IPS DF 4.7 (cell line): ENCODE results near the gene KASH5.

ENCODE experiments used
- DNase-seq: peaks from one replicate; pipeline ENCODE4 v3.0.0-alpha.2; 2013; ENCODE audit warnings: low spot score; ENCODE audit errors: extremely low read depth

Gene KASH5, protein sequence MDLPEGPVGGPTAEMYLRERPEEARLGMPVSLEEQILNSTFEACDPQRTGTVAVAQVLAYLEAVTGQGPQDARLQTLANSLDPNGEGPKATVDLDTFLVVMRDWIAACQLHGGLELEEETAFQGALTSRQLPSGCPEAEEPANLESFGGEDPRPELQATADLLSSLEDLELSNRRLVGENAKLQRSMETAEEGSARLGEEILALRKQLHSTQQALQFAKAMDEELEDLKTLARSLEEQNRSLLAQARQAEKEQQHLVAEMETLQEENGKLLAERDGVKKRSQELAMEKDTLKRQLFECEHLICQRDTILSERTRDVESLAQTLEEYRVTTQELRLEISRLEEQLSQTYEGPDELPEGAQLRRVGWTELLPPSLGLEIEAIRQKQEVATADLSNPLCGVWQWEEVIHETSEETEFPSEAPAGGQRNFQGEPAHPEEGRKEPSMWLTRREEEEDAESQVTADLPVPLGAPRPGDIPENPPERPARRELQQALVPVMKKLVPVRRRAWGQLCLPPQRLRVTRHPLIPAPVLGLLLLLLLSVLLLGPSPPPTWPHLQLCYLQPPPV

DNA sequence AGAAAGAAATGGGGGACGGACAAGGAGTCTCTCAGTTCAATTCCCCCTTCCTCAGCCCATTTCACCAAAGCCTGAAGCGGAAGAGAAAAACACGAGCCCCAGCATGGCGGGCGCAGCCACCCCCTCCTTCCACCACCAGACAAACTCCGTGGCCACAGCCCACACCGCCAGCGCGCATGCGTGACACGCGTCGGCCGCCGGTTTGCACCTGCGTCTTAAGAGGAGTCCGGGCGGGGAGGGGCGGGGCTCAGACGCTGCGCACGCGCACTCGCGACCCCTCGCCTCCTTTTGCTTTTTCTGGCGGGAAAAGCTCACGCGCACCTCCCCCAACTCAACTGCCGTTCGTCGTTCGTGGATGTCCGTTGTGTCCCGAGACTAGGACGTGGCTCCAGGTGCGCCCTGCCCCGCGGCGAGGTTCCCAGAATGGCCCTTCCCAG is at the start of gene KASH5:
Gene KASH5, plus strand, starts transcription at position 314 of the 437 bp plus-strand sequence. CDS start 2,635 bp downstream, outside the sequence.
- no peak for DNase-seq

DNA sequence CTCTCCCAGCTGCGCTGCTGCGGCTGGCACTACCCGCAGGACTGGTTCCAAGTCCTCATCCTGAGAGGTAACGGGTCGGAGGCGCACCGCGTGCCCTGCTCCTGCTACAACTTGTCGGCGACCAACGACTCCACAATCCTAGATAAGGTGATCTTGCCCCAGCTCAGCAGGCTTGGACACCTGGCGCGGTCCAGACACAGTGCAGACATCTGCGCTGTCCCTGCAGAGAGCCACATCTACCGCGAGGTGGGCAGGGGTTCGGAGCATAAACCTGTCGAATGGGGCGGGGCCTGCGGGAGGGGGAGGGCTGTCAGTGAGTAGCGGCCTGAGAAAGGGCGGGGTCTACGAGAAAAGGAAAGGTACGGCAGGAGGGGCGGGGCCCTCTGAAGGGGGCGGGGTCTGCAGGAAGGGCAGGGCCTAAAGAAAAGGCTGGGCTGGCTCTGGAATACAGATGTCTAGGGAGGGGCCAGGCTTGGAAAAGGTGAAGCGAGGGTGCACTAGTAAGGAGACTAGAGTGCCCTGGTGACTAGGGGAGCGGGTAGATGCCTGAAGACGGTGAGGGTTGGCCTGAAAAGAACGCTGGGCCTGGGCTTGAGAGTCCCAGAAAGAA is 49.3 kb upstream of the KASH5 start:
- DNase-seq: no peak

DNA sequence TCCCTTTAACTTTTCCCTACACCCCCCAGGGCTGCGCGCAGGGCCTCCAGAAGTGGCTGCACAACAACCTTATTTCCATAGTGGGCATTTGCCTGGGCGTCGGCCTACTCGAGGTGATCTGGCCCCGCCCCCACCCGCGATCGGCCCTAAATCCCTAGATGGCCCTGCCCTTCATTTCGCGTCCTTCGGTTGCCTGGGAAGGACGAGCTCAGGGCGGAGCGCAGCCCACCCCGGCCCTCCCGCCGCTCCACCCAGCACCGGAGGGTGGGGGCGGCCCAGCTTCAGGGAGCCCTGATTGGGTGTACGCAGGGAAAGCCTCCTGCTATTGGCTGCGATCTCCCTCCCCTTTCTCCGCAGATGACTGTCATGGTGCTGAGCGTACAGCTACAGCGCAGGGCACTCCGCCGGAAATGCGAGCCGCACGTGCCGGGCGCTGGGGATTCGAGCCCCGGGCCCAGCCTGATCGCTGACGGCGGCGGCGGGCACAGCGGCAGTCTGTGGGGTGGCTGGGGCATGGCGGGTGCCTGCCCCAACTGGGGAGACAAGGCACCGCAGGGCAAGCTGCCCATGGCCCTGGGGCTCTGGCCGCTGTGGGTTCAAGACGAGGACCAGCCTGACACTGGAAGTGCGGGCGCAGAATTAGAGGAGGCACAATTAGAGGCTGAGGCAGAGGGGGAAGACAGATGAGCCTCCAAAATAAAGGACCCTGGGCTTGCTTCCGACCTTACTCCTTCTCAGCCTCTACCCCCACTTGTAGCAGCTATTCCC is 48.6 kb upstream of the KASH5 start:
- DNase-seq: no peak

DNA sequence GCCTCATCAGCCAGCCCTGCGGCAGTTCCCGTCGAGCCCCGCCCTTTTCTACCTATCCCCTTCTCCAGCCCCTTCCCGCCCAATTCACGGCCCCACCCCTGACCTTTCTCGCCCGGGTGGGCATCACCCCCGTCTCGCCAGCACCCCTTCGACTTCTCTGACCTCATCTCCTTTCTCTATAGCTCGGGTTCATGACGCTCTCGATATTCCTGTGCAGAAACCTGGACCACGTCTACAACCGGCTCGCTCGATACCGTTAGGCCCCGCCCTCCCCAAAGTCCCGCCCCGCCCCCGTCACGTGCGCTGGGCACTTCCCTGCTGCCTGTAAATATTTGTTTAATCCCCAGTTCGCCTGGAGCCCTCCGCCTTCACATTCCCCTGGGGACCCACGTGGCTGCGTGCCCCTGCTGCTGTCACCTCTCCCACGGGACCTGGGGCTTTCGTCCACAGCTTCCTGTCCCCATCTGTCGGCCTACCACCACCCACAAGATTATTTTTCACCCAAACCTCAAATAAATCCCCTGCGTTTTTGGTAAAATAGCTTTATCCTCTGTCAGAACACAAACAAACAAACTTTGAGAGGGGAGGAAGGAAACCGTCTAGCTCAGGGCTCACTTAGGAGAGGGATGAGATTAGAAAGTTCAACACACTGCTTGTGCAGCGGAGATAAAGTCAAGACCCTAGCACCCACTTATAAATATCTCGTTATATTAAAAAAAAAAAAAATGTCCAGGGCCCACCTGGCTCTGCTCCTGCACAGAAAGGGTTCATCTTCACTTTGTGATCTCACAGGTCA is 47.8 kb upstream of the KASH5 start:
- no peak for DNase-seq

DNA sequence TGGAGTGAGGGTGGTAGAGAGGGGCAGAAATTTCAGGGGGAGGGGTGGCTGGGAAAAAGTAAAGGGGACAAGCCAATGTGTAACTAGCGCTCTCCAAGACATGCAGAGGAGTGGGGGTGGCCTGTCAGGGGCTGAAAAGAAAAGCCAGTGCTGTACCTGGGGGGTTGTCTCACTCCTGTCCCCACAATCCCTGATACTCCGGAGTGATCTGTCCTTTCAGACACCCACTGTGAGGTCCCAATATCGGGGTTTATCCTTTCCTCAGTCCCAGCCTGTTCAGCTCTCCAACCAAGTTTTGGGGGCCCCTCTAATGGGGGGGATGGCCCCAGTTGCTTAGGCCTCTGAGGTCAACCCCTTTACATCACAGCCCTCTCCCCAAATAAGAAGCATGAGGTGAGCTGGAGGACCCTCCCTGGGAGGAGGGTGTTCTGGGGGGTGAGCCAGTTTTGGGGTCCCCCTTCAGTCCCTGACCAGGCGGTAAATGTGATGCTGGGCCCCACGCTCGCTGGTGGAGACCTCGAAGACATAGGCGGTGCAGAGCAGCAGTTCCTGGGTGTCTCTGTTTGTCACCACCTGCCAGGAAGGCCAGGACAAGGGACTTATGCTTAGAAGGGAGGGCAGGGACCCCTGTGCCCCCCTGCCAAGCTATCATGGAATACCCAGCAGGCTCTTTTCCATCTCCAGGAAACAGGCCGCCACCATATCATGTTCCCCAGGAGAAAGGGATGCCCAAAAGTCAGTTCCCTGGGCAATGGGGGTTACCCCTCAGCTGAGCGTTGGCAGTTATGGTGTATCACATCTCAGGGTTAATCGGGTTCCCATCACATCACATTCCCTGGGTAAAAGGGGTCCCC is 47.0 kb upstream of the KASH5 start:
- DNase-seq: no peak

DNA sequence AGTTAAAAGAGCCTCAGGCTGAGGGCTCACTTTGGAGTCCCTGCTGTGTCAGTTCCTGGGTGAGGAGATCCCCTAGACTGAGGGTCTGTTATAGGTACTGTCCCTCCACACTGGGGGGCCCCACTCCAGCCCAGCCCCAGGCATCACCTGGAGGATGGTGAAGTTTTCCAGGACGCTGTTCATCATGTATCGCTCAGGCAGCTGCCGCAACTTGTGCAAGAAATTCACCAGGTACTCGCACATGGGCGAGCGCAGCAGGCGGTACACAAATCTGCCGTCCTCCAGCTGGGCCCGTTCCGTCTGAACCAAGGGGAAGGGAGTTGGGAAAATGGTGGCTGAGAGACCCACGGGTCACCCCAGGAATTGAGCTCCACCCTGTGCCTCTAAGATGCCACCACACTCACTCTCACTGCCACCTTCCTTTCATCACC is 45.7 kb upstream of the KASH5 start:
- DNase-seq: no peak

DNA sequence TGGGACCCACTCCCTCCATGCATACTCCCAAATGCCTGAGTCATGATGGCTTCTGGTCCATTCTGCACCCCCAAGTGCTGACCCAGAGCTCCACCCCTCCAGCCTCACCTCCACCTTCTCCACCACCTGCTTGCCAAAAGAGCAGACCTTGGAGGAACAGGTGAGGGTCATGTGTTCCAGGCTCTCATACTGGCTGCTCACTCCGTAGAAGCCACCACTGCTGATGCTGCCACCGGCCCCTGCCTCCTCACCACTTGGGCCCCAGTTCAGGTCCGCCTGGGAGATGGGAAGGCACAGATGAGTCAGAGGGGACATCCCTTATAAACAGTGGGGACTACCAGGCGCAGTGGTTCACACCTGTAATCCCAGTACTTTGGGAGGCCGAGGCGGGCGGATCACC is 44.9 kb upstream of the KASH5 start:
- no peak for DNase-seq

DNA sequence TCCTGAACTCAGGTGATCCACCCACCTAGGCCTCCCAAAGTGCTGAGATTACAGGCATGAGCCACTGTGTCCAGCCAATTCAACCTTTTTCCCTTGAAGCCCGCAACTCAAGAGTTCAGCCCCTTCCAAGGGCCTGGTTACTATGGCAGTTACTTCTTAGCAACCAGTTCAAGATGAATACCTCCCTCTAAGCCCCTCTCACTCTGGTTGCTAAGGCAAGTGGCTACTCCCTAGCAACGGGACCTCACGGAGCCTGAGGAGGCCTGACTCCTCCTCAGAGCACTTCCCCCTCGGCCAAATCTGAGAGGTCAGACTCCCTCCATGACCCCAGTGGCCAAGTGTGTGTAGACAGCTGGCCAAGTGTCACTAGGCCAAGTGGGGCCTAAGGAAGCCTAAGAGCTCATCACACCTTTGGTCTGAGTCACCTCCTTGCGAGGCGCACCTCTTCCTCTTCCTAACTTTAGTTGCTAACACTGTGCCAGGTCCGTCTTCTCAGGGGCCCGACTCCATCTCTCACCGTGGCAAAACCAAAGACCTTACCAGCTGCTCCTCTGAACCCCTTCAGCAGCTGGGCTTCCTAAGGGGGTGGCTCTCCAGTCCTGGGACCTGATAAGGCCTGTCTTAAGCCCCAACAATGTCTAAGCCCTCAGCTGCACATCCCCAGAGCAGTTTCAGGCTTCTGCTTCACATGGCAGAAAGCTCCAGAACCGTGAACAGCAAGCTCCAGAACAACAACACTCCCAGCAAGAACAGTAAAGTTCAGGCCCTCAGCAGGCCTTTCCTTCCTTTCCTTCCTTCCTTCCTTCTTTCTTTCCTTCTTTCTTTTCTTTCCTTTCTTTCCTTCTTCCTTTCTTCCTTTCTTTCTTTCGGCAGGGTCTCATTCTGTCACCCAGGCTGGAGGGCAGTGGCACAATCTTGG is 43.3 kb upstream of the KASH5 start:
- no peak for DNase-seq

DNA sequence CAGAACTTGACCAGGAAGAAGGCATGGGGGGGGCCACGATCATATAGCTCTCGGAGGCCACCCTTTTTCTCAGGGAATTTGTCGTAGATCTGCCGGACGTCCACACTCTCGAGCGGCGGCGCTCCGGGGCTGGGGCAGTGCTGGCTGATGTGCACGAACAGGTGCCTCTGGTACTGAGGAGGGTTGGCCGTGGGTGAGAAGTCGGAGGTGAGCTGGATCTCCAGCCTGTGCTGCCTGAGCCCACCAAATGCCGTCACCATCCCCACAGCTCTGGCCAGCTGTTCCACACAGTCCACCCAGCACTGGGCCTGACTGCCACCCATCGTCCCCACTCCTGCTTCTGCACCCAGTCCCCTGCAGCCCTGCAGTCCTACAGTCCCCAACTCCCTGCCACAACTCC is 40.9 kb upstream of the KASH5 start:
- no peak for DNase-seq

DNA sequence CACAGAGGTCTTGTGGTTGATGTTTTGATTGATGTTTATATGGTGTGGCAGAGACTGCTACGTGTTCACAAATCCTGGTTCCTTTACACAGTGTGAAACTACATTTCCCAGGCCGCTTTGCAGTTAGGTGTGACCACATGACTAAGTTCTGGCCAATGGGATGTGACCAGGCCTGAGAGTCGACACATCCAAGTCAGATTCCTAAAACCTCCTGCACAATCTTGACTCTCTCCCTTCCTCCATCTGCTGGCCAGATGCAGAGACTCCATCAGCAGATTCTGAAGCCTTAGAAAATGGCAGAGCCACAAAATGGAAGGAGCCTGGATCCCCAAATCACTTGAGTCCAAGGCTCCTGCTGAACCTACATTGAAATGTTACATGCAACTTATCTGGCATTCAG is 40.2 kb upstream of the KASH5 start:
- no peak for DNase-seq

DNA sequence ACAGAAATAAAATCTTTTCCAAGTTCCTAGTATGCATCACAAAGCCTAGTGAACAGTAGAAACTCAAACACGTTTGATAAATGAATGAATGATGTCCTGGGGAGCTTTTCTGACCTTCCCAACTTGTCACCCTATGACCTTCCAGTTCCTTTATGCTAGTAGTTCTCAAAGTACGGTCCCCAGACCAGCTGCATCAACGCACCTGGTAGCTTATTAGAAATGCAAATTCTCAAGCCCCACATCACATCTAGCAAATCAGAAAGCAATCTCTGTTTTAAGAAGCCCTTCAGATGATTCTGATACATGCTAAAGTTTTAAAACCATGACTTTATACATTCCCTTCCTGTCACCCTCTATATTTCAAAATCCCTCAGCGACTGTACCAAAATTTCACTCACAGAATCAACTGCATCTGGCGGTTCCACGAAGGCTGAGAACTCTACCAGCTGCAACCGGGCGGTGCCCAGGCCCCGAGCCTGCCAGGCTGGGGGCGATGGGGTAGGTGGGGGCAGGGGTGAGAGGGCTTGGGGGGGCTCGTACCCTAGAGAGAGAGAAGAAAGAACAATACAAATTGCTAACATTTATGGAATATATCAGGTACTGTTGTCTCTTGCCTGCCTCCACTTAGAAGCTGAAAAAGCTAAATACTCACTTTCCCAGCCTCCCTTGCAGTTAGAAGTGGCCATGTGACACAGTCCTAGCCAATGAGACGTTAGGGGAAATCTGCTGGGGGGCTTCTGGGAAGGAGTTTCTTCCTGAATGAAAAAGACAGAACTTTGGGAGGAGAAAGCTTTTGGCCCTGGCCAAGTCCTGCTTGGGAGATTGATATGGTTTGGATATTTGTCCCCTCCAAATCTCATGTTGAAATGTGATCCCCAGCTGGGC is 39.5 kb upstream of the KASH5 start:
- no peak for DNase-seq

DNA sequence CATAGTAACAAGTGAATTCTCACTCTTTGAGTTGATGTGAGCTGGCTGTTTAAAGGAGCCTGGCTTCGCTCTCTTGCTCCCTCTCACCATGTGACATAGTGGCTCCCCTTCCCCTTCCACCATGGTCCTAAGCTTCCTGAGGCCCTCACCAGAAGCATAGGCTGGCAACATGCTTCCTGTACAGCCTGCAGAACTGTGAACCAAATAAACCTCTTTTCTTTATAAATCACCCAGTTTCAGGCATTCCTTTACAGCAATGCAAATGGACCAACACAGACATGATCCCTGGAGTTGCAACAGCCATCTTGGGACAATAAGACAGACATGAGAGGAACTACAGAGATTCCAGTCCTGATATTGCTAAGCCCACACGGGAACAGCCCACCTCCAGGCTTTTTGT is 38.5 kb upstream of the KASH5 start:
- no peak for DNase-seq

DNA sequence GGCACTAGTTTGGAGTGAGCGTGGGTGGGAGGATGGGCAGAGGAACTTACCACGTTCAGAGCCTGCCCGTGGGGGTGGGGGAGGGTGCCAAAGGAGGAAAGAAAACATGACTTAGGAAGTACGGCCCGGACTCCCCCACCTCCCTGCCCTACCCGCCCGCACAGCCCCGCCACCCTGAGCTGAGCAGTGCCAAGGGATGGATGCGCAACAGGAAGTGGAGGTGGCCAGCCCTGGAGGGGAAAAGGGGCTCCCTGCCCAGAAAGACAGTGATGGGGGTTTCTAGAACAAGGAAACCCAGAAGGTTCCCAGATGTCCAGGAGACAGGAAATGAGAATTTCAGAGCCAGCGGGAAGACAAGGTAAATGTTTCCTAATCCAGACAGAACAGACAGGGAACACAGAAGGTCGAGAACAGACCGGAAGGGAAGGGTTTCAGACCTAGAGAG is 32.1 kb upstream of the KASH5 start:
- DNase-seq: no peak

DNA sequence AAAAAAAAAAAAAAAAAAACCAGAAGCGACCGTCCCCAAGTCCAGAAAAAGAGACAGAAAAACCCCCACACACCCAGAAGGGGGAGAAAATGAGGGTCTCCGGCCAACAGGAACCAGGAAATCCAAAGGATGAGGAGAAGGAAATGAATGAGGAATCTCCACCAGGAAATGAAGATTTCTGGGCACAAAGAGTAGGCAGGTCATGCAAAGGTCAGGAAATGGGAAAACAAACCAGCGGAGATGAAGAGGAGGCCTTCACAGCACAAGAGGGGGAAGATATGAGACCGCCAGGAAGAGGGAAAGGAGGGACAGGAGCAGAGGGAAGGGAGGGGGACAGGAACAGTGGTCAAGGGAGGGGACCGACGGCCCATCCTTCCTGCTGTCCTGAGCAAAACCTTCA is 31.7 kb upstream of the KASH5 start:
- DNase-seq: no peak

DNA sequence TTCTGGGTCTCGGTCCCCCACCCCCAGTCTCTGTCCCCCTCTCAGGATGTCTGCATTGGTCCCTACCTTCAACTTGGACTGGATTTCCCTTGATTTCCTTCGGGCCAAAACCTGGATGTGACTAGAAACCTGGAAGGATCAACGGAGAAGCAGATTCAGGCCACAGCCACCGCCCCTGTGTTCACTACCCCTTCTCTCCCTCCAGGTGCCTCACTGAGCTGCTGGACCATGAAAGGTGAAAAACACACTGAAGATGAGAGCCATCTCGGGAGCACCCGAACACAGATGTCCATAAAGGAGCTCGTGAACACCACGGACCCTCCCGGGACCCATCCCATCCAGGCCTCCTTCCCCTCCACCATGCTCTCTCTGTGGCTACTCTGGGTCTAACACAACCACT is 30.9 kb upstream of the KASH5 start:
- DNase-seq: no peak

DNA sequence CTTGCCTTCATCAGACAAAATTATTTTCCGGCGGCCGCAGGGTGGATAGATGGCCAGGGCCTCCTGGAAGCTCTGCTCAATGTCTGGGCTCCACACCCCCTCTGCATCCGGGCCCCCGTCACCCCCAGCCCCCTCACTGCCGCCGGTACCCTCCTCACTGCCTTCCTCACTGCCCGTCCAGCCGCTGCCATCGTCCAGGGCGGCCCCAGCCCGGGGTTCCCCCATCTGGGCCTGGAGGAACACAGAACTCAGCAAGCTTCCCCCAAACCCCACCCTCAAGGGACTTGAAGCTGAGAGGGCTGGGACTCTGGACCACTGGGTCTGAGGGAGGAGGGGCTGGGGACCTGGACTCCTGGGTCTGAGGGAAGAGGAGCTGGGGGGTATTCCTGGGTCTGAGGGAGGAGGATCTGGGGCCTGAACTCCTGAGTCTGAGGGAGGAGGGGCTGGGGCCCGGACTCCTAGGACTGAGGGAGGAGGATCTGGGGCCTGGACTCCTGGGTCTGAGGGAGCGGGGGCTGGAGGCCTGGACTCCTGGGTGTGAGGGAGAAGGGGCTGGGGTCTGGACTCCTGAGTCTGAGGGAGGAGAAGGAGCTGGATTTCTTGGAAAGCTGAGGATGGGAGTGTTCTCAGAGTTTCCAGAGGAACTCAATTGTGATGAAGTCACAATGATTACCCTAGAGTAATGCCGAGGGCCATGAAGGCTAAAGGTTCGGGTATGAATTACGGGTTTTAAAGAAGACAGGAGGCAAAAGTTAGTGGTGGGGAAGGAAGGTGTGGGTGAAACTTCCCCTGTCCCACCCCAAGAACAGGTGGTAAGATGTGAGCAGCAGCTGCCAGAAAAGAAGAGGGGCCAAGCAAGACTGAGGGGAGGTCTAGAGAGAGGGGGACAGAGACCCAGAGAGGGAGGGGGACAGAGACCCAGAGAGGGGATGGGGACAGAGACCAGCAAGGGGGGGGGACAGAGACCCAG is 27.9 kb upstream of the KASH5 start:
- DNase-seq: no peak
